Body of pancreas (tissue), 4 donors: ENCODE measurements around the gene DCAF8L1. TPM values are rescaled to one million over a fixed set of nuclear protein-coding genes. Genes with fewer than 3 reads are reported as not detected.
"Not testable (repeated sequence)": the region's sequence is repeated elsewhere in the genome, so short reads cannot be mapped to it uniquely, and the experiment has no call there.

Experiments
- ATAC-seq: fragments of 150-250 bp; one replicate; pipeline ENCODE4 v1.9.1; 2016
- DNase-seq, 4 donors: peaks; one replicate each; pipeline ENCODE4 v3.0.0-alpha.2; 2019
- H3K27ac ChIP-seq, 4 donors: fragments of 200-600 bp; sonication (generic); 1 replicate in 3 of 4; 2 replicates in 1 of 4; pipeline versions ENCODE4 v1.5.1 to v1.6.1; 2016 to 2019; ENCODE audit warnings: mild to moderate bottlenecking in 1 of 4, mixed read lengths in 1 of 4, moderate library complexity in 1 of 4
- H3K27me3 ChIP-seq, 2 donors: fragments of 200-600 bp; sonication (generic); one replicate each; pipeline ENCODE4 v1.6.0; 2016; ENCODE audit warnings: mild to moderate bottlenecking in 1 of 2
- H3K36me3 ChIP-seq, 2 donors: fragments of 200-600 bp; sonication (generic); replicated peaks in 1 of 2; 2 replicates each; pipeline ENCODE4 v1.5.1; 2016; ENCODE audit warnings: low read depth in 2 of 2; ENCODE audit not compliant: insufficient read depth in 1 of 2
- H3K4me1 ChIP-seq: fragments of 200-600 bp; sonication (generic); one replicate; pipeline ENCODE4 v1.6.0; 2016
- H3K4me3 ChIP-seq, 2 donors: fragments of 200-600 bp; sonication (generic); 1 replicate in 1 of 2; 2 replicates in 1 of 2; pipeline ENCODE4 v1.5.1; 2016 to 2019
- H3K9me3 ChIP-seq, 3 donors: fragments of 200-600 bp; sonication (generic); 1 replicate in 2 of 3; 2 replicates in 1 of 3; pipeline ENCODE4 v1.5.1; 2016
- POLR2A ChIP-seq, 3 donors: fragments of 450-650 bp; IDR thresholded peaks; one replicate each; pipeline ENCODE4 v1.6.1; 2016; ENCODE audit warnings: antibody characterized with exemption in 3 of 3, mild to moderate bottlenecking in 2 of 3
- WGBS, 2 donors: methylation state at CpG; one replicate each; pipeline ENCODE4 v1.1.5; 2017; 5-methylcytosine and 5-hydroxymethylcytosine counted together
- intact Hi-C: fragments of 100-400 bp; cut with DNase I; formaldehyde crosslinking; loops from one replicate; pipeline ENCODE4 v1.15.1; 2023
- total RNA-seq, 2 donors: library from RNA; depleted of rRNA; stranded (reverse); fragments of >200 nt; gene quantifications; one replicate each; pipeline ENCODE4 v1.1.0, GENCODE V29; 2016
- TF ChIP-seq, protein P1 (sequence below), 7 experiments: fragments of 450-650 bp in 4 of 7; fragments of 200-600 bp in 3 of 7; sonication (generic) in 3 of 7; IDR thresholded peaks; one replicate each; pipeline ENCODE4 v1.5.1; 2016 to 2019; ENCODE audit warnings: antibody characterized with exemption in 7 of 7

DCAF8L1 gene
- total RNA-seq, 2 donors from 2014 or later = not detected

- Histone ChIP-seq H3K4me1 (no peaks in the 10 kb centered on the region), H3K9me3 (no peaks in the 10 kb centered on the region), H3K4me3 (no peak overlapping the region), H3K27me3 (no peaks in the 10 kb centered on the region), H3K27ac (no peak overlapping the region), H3K36me3 (no peaks in the 10 kb centered on the region)
- no peak for ATAC-seq
- TF ChIP-seq POLR2A (IDR thresholded peaks at IDR 0.05) = no peak
- TF ChIP-seq, protein P1, sequence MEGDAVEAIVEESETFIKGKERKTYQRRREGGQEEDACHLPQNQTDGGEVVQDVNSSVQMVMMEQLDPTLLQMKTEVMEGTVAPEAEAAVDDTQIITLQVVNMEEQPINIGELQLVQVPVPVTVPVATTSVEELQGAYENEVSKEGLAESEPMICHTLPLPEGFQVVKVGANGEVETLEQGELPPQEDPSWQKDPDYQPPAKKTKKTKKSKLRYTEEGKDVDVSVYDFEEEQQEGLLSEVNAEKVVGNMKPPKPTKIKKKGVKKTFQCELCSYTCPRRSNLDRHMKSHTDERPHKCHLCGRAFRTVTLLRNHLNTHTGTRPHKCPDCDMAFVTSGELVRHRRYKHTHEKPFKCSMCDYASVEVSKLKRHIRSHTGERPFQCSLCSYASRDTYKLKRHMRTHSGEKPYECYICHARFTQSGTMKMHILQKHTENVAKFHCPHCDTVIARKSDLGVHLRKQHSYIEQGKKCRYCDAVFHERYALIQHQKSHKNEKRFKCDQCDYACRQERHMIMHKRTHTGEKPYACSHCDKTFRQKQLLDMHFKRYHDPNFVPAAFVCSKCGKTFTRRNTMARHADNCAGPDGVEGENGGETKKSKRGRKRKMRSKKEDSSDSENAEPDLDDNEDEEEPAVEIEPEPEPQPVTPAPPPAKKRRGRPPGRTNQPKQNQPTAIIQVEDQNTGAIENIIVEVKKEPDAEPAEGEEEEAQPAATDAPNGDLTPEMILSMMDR (IDR thresholded peaks at IDR 0.05) = no peak
- no peak for DNase-seq
- 77 to 83% methylated on average over 1 of the region's 1 CpG for WGBS, 2 donors
- intact Hi-C loops = no loop called here
Measured at GRCh38 chrX:27998666-27999065, 17.4 kb upstream of the DCAF8L1 start.

DNA sequence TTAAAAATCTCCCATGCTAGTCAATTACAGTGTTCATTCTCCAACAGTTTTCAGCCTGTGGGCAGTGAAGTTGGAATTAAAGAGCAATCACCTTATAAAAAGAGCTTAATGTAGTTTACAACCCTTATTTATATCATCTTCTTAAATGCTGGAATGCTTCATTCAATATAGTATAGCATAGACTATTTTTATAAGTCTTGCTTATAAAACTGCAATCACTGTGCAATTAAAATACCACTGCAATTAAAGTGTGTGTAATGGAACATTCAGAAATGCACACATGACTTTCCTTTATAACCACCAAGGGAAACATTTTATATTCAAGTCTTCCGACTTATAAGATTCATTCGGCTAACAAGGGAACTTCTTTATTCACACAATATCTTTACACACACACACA, 16.4 kb upstream of the DCAF8L1 start:
- ATAC-seq = no peak
- H3K27me3 ChIP-seq = no peaks in the 10 kb centered on the region
- H3K27ac ChIP-seq = no peak overlapping the region
- H3K4me1 ChIP-seq = no peaks in the 10 kb centered on the region
- 81 to 88% methylated on average over 2 of the region's 2 CpGs for WGBS, 2 donors
- TF ChIP-seq POLR2A (IDR thresholded peaks at IDR 0.05) = no peak
- TF ChIP-seq, protein P1 (IDR thresholded peaks at IDR 0.05) = no peak
- H3K9me3 ChIP-seq = no peaks in the 10 kb centered on the region
- no peaks in the 10 kb centered on the region for H3K36me3 ChIP-seq
- no peak for DNase-seq
- no peak overlapping the region for H3K4me3 ChIP-seq
- intact Hi-C loops = no loop called here

- WGBS, 2 donors = 77 to 78% methylated on average over 3 of the region's 3 CpGs
- Histone ChIP-seq H3K27ac (no peak overlapping the region), H3K36me3 (no peaks in the 10 kb centered on the region), H3K4me1 (no peaks in the 10 kb centered on the region), H3K27me3 (no peaks in the 10 kb centered on the region), H3K9me3 (no peaks in the 10 kb centered on the region), H3K4me3 (no peak overlapping the region)
- ATAC-seq = no peak
- DNase-seq = no peak
- intact Hi-C loops = no loop called here
- no peak for TF ChIP-seq POLR2A (IDR thresholded peaks at IDR 0.05)
- TF ChIP-seq, protein P1 (IDR thresholded peaks at IDR 0.05) = no peak
Measured at GRCh38 chrX:27996132-27996531, 14.9 kb upstream of the DCAF8L1 start.

DNA sequence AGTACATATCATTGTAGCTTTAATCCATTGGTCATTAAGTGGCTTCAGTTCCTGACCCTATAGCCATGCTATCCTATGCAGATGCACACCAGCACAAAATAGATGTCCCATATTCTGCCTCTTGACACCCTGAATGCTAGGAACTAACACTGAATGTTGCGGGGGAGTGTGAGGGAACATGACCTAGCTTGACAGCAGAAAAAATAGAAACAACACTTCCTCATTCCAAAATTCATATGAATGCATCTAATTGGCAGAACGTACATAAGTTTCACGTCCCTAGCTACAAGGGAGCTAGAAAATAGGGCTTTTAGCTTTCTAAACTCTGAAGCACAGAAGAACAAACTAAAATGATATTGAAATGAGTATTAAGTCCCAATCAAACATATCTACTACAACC, 14.4 kb upstream of the DCAF8L1 start:
- DNase-seq (no peak), ATAC-seq (no peak)
- Histone ChIP-seq H3K4me3 (no peak overlapping the region), H3K27ac (no peak overlapping the region), H3K27me3 (no peaks in the 10 kb centered on the region), H3K4me1 (no peaks in the 10 kb centered on the region), H3K9me3 (no peaks in the 10 kb centered on the region), H3K36me3 (no peaks in the 10 kb centered on the region)
- TF ChIP-seq POLR2A (IDR thresholded peaks at IDR 0.05) = no peak
- TF ChIP-seq, protein P1 (IDR thresholded peaks at IDR 0.05) = no peak
- WGBS, 2 donors = 75 to 79% methylated on average over 3 of the region's 3 CpGs
- intact Hi-C loops = no loop called here

- H3K4me3 ChIP-seq = no peak overlapping the region
- H3K9me3 ChIP-seq = no peaks in the 10 kb centered on the region
- H3K27ac ChIP-seq = peak overlapping the region in 1 of 4 donors; percentile 47
- DNase-seq (peak; percentile 13 to 40 (median 22)), ATAC-seq (peak; percentile 74)
- TF ChIP-seq POLR2A (IDR thresholded peaks at IDR 0.05) = no peak
- TF ChIP-seq, protein P1 (IDR thresholded peaks at IDR 0.05) = peak in 1 of 7 experiments; percentile 10
- intact Hi-C loops = no loop called here
- H3K36me3 ChIP-seq = no peaks in the 10 kb centered on the region
- peaks cover 5% of the 10 kb centered on the region for H3K4me1 ChIP-seq
- H3K27me3 ChIP-seq = no peaks in the 10 kb centered on the region
- WGBS, 2 donors = 5 to 21% methylated on average over 2 of the region's 2 CpGs
Measured at GRCh38 chrX:27987862-27988646, 6.8 kb upstream of the DCAF8L1 start.

GRCh38 chrX:27976934-27977333, 4.3 kb downstream of the DCAF8L1 start:
- WGBS, 2 donors = 75 to 92% methylated on average over 3 to 4 of the region's 4 CpGs
- H3K4me1 ChIP-seq, H3K36me3 ChIP-seq, DNase-seq, H3K27me3 ChIP-seq, intact Hi-C loops, H3K27ac ChIP-seq, H3K9me3 ChIP-seq, ATAC-seq, H3K4me3 ChIP-seq: not testable (repeated sequence)
